WERI-Rb-1 (cell line): ENCODE data around the gene KCNIP4.

Source experiments
- DNase-seq: peaks from one replicate; pipeline ENCODE4 v3.0.0-alpha.2; 2020
- H3K27ac ChIP-seq: fragments of 250-450 bp; sonication (Bioruptor Pico); 2 replicates; pipeline ENCODE4 v1.5.1; 2020; ENCODE audit warnings: mild to moderate bottlenecking, moderate library complexity
- H3K27me3 ChIP-seq: fragments of 250-450 bp; sonication (Bioruptor Pico); 2 replicates; pipeline ENCODE4 v1.5.1; 2021; ENCODE audit warnings: mild to moderate bottlenecking, low read depth, moderate library complexity; ENCODE audit not compliant: insufficient read depth, severe bottlenecking
- H3K36me3 ChIP-seq: fragments of 250-450 bp; sonication (Bioruptor Pico); 2 replicates; pipeline ENCODE4 v1.5.1; 2020; ENCODE audit warnings: mild to moderate bottlenecking, moderate library complexity
- H3K4me3 ChIP-seq: 2 replicates; pipeline ENCODE4 v1.5.1; 2011; ENCODE audit warnings: low read depth, mild to moderate bottlenecking, control low read depth, low read length
- H3K9me3 ChIP-seq: fragments of 250-450 bp; sonication (Bioruptor Pico); 2 replicates; pipeline ENCODE4 v1.5.1; 2021; ENCODE audit warnings: mild to moderate bottlenecking, moderate library complexity; ENCODE audit not compliant: severe bottlenecking
- TF ChIP-seq, protein P1 (sequence below): IDR thresholded peaks from 2 replicates; pipeline ENCODE4 v1.5.1; 2011; ENCODE audit warnings: low read depth, mild to moderate bottlenecking, control low read depth, inconsistent platforms, low read length

KCNIP4 gene

GRCh38 chr4:20829617-20830357 is 1118.8 kb downstream of the KCNIP4 start:
- H3K4me3 ChIP-seq: no peak overlapping the region
- H3K27ac ChIP-seq: no peak overlapping the region

DNA sequence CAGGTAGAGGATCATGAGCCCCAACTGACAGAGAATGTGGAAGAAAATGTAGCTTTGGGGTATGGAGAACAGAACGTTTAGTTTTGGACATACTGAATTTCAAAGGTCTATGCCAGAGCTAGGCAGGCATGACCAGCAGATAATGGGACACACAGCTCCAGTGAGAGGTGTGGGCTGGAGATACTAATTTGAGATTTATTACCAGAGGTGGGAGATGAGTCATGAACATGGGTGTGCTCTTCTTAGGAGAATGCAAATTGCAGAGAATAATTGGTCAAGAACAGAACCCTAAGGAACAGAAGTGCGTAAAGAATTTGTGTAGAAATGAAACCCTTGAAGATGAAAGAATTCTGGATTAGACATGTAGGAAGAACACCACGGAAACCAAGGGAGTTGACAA is 1123.1 kb downstream of the KCNIP4 start:
- Histone ChIP-seq H3K9me3 (no peaks in the 10 kb centered on the region), H3K4me3 (no peak overlapping the region), H3K36me3 (no peaks in the 10 kb centered on the region), H3K27me3 (no peaks in the 10 kb centered on the region), H3K27ac (no peak overlapping the region)
- DNase-seq: no peak
- TF ChIP-seq, protein P1, sequence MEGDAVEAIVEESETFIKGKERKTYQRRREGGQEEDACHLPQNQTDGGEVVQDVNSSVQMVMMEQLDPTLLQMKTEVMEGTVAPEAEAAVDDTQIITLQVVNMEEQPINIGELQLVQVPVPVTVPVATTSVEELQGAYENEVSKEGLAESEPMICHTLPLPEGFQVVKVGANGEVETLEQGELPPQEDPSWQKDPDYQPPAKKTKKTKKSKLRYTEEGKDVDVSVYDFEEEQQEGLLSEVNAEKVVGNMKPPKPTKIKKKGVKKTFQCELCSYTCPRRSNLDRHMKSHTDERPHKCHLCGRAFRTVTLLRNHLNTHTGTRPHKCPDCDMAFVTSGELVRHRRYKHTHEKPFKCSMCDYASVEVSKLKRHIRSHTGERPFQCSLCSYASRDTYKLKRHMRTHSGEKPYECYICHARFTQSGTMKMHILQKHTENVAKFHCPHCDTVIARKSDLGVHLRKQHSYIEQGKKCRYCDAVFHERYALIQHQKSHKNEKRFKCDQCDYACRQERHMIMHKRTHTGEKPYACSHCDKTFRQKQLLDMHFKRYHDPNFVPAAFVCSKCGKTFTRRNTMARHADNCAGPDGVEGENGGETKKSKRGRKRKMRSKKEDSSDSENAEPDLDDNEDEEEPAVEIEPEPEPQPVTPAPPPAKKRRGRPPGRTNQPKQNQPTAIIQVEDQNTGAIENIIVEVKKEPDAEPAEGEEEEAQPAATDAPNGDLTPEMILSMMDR: no peak

More at GRCh38 chr4:20829617-20830357, 1118.8 kb downstream of the KCNIP4 start:
- DNase-seq: no peak
- H3K9me3 ChIP-seq: no peaks in the 10 kb centered on the region
- H3K36me3 ChIP-seq: no peaks in the 10 kb centered on the region
- TF ChIP-seq, protein P1: no peak
- H3K27me3 ChIP-seq: no peaks in the 10 kb centered on the region

DNA sequence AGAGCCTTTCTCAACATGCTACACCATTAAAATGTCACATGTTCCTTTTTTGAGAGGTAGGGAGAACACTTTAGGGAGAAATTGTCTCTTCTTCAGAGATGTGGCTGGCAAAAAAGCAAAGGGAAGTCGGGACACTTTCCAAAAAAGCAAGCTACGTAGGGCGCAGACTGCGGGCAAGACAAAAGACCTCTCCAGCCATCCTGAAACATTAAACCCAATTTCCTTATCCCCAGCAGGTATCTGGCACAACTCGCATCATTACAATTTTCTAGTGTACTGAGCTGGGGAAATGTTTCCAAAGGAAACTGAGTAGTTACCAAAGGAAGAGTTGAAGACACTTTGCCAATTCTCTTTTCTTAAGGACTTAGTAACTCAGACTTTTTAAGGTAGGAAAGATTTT is 1132.3 kb downstream of the KCNIP4 start:
- H3K4me3 ChIP-seq: no peak overlapping the region
- no peaks in the 10 kb centered on the region for H3K9me3 ChIP-seq
- TF ChIP-seq, protein P1: no peak
- H3K36me3 ChIP-seq: no peaks in the 10 kb centered on the region
- no peaks in the 10 kb centered on the region for H3K27me3 ChIP-seq
- no peak for DNase-seq
- no peak overlapping the region for H3K27ac ChIP-seq

- Histone ChIP-seq H3K4me3 (no peak overlapping the region), H3K36me3 (no peaks in the 10 kb centered on the region), H3K9me3 (no peaks in the 10 kb centered on the region), H3K27me3 (no peaks in the 10 kb centered on the region), H3K27ac (no peak overlapping the region)
- no peak for DNase-seq
- TF ChIP-seq, protein P1: no peak
Observed at GRCh38 chr4:20813700-20814099, 1134.9 kb downstream of the KCNIP4 start.

DNA sequence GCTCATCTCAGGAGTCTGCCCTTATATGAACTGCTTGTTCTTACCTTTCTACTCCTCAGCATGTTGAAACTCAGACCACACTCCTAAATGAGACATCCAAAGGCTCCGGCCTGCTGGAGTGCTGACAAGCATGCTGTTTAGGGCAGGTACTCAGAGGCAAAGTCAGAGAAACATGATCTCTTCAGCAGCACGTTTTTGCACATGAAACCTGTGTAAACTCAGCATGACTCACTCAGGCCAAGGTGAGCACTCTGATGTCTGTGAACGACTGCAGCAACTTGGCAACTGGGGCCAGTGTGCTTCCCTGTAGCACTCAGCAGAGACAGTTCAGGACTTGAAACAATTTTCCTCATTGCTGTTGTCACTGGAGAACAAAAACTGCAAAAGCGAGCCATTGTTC is 1138.8 kb downstream of the KCNIP4 start:
- Histone ChIP-seq H3K36me3 (no peaks in the 10 kb centered on the region), H3K4me3 (no peak overlapping the region), H3K27me3 (no peaks in the 10 kb centered on the region), H3K9me3 (no peaks in the 10 kb centered on the region), H3K27ac (no peak overlapping the region)
- no peak for DNase-seq
- TF ChIP-seq, protein P1: no peak

GRCh38 chr4:20805716-20806115 is 1142.9 kb downstream of the KCNIP4 start:
- Histone ChIP-seq H3K9me3 (no peaks in the 10 kb centered on the region), H3K27me3 (no peaks in the 10 kb centered on the region), H3K4me3 (no peak overlapping the region), H3K36me3 (no peaks in the 10 kb centered on the region), H3K27ac (no peak overlapping the region)
- TF ChIP-seq, protein P1: no peak
- DNase-seq: no peak
